HepG2 (cell line): ENCODE data around the gene AIP. TPM values are rescaled to one million over a fixed set of nuclear protein-coding genes. Genes with fewer than 3 reads are reported as not detected.

ENCODE experiments used
- ATAC-seq: fragments of 200-7000 bp; cut with Tn5 transposase; 3 replicates; pipeline ENCODE4 v1.9.1; 2020; ENCODE audit warnings: mild to moderate bottlenecking, moderate library complexity
- BruUV-seq: library from RNA; stranded (reverse); fragments of 400-500 nt; replicated peaks from 2 replicates; lab custom pipeline; 2021; lab: Mats Ljungman, UMichigan
- CTCF ChIA-PET: fragments of 300-600 bp; formaldehyde crosslinking; extraction: SDS; loops from one replicate; lab custom pipeline; 2021; ENCODE audit warnings: low total read pairs, inconsistent platforms, low intra/inter-chr PET ratio; lab: Yijun Ruan, JAX
- POLR2A ChIA-PET: fragments of 350-600 bp; sonication (Branson Sonifier 250); formaldehyde crosslinking; loops from one replicate; lab custom pipeline; 2020; ENCODE audit warnings: antibody characterized with exemption, inconsistent platforms; lab: Yijun Ruan, JAX
- DNase-seq: peaks from one replicate; pipeline ENCODE4 v3.0.0-alpha.2; 2015; ENCODE audit warnings: low spot score
- FAIRE-seq: peaks from 3 replicates; lab custom pipeline; 2011; peaks lifted over from hg19 to GRCh38; lab: Jason Lieb, UNC
- H2AFZ ChIP-seq: one replicate; pipeline ENCODE4 v1.6.1; 2011; ENCODE audit warnings: low read length, inconsistent platforms
- H3K27ac ChIP-seq: fragments of 300-600 bp; 3 replicates; pipeline ENCODE4 v1.8.0; 2011; ENCODE audit warnings: mixed run types, mild to moderate bottlenecking, mixed read lengths, low read length, inconsistent platforms; ENCODE audit not compliant: insufficient read depth; ENCODE audit errors: extremely low read length
- H3K27me3 ChIP-seq, 2 experiments: fragments of 200-600 bp in 1 of 2; 2 replicates in 1 of 2; 3 replicates in 1 of 2; pipeline versions ENCODE4 v1.6.0 to v1.8.0; 2011; ENCODE audit warnings: low read length in 2 of 2, mild to moderate bottlenecking in 2 of 2, moderate library complexity in 2 of 2, inconsistent platforms in 1 of 2; ENCODE audit not compliant: insufficient read depth in 2 of 2, control insufficient read depth in 1 of 2
- H3K36me3 ChIP-seq, 2 experiments: fragments of 200-600 bp in 1 of 2; replicated peaks in 1 of 2; 2 replicates in 1 of 2; 3 replicates in 1 of 2; pipeline versions ENCODE4 v1.5.1 to v1.8.0; 2011; ENCODE audit warnings: low read length in 2 of 2, inconsistent platforms in 1 of 2; ENCODE audit not compliant: insufficient read depth in 2 of 2, control insufficient read depth in 1 of 2
- H3K4me1 ChIP-seq: 2 replicates; pipeline ENCODE4 v1.5.1; 2012; ENCODE audit warnings: low read length, inconsistent platforms; ENCODE audit not compliant: insufficient read depth
- H3K4me2 ChIP-seq: 2 replicates; pipeline ENCODE4 v1.6.0; 2011; ENCODE audit warnings: low read depth, low read length, inconsistent platforms
- H3K4me3 ChIP-seq, 3 experiments: fragments of 200-600 bp in 1 of 3; sonication (generic), shearing (Covaris generic) in 1 of 3; replicated peaks in 1 of 3; 2 replicates each; pipeline ENCODE4 v1.5.1; 2011 to 2016; ENCODE audit warnings: low read length in 3 of 3, inconsistent platforms in 2 of 3, low read depth in 2 of 3, mild to moderate bottlenecking in 2 of 3, control low read depth in 1 of 3, mixed read lengths in 1 of 3; ENCODE audit not compliant: insufficient read depth in 1 of 3
- H3K79me2 ChIP-seq: one replicate; pipeline ENCODE4 v1.6.1; 2011; ENCODE audit warnings: low read length, inconsistent platforms; ENCODE audit not compliant: insufficient read depth
- H3K9ac ChIP-seq: 2 replicates; pipeline ENCODE4 v1.6.0; 2011; ENCODE audit warnings: mild to moderate bottlenecking, low read depth, low read length, inconsistent platforms; ENCODE audit not compliant: insufficient read depth
- H3K9me3 ChIP-seq: 2 replicates; pipeline ENCODE4 v1.5.1; 2012; ENCODE audit warnings: mild to moderate bottlenecking, low read length
- H4K20me1 ChIP-seq: 2 replicates; pipeline ENCODE4 v1.6.0; 2011; ENCODE audit warnings: inconsistent platforms, mild to moderate bottlenecking, low read length, moderate library complexity; ENCODE audit not compliant: insufficient read depth
- EZH2 ChIP-seq: conservative IDR thresholded peaks from 2 replicates; pipeline ENCODE4 v1.6.1; 2012; ENCODE audit warnings: mild to moderate bottlenecking, low read depth, low read length, moderate library complexity
- HNRNPL ChIP-seq: fragments of 200-400 bp; formaldehyde crosslinking; IDR thresholded peaks from 2 replicates; pipeline ENCODE4 v1.6.1; 2017; ENCODE audit warnings: mild to moderate bottlenecking, low read depth, low read length
- KAT2B ChIP-seq: fragments of 150-350 bp; IDR thresholded peaks from 2 replicates; pipeline ENCODE4 v1.6.1; 2014; ENCODE audit warnings: low read depth, low read length, borderline replicate concordance
- KLF9 ChIP-seq: IDR thresholded peaks from 2 replicates; pipeline ENCODE4 v1.6.1; 2016; ENCODE audit warnings: low read depth
- MXI1 ChIP-seq: IDR thresholded peaks from 3 replicates; pipeline ENCODE4 v1.6.1; 2012; ENCODE audit warnings: low read depth, low read length, inconsistent platforms, borderline replicate concordance
- MYPOP ChIP-seq: sonication (generic); formaldehyde crosslinking; IDR thresholded peaks from 2 replicates; pipeline ENCODE4 v1.8.1; 2023; ENCODE audit warnings: mild to moderate bottlenecking, moderate library complexity, missing genetic modification reagents
- RBM22 ChIP-seq: fragments of 200-400 bp; formaldehyde crosslinking; optimal IDR thresholded peaks from 2 replicates; pipeline ENCODE3; 2017; ENCODE audit warnings: mild to moderate bottlenecking, low read length, moderate library complexity
- ZBTB49 ChIP-seq: sonication (generic); formaldehyde crosslinking; IDR thresholded peaks from 2 replicates; pipeline ENCODE4 v1.4.0; 2020; ENCODE audit warnings: missing genetic modification reagents, borderline replicate concordance
- ZNF776 ChIP-seq: sonication (generic); formaldehyde crosslinking; IDR thresholded peaks from 2 replicates; pipeline ENCODE4 v1.4.0; 2020; ENCODE audit warnings: mild to moderate bottlenecking, missing genetic modification reagents
- WGBS: methylation state at CpG from one replicate; pipeline ENCODE4 v1.1.6; 2017; ENCODE audit warnings: low lambda C conversion rate; 5-methylcytosine and 5-hydroxymethylcytosine counted together
- in situ Hi-C: cut with HindIII; loops from 2 replicates; pipeline ENCODE4 v1.10.0; 2017; ENCODE audit warnings: low pct_unique_long_range_greater_than_20kb; ENCODE audit not compliant: extremely low pct_ligation_motif_present
- intact Hi-C: fragments of 100-400 bp; cut with micrococcal nuclease; formaldehyde crosslinking; loops from one replicate; pipeline ENCODE4 v1.10.0; 2022; ENCODE audit not compliant: unreplicated experiment
- polyA plus RNA-seq, 8 experiments: library from polyadenylated mRNA; depleted of rRNA in 3 of 8; stranded (reverse) in 7 of 8; unstranded in 1 of 8; fragments of >200 nt; fragmentation: Illumina TruSeq in 4 of 8; extraction: Trizol in 4 of 8; gene quantifications; 2 replicates each; pipeline versions ENCODE4 v1.2.1 to v1.2.3, GENCODE V29; 2011 to 2016; ENCODE audit warnings: low read depth in 4 of 8, missing spikeins in 1 of 8, mixed read lengths in 1 of 8; ENCODE audit not compliant: insufficient read depth in 1 of 8
- total RNA-seq, 5 experiments: library from RNA; depleted of rRNA; stranded (reverse); fragments of >200 nt; fragmentation: Illumina TruSeq; extraction: Trizol; gene quantifications; 2 replicates each; pipeline ENCODE4 v1.2.3, GENCODE V29; 2016; ENCODE audit warnings: low read depth in 1 of 5

AIP gene
- total and polyA plus RNA-seq, 2 of the 13 experiments (the other 11 are each of a cell fraction or from before 2014, with no cell fraction given): 51.8 to 110 TPM

- Histone ChIP-seq H3K4me3 (no peak overlapping the region), H3K9me3 (no peaks in the 10 kb centered on the region), H3K27ac (no peak overlapping the region), H4K20me1 (no peaks in the 10 kb centered on the region), H3K79me2 (no peaks in the 10 kb centered on the region), H3K27me3 (no peaks in the 10 kb centered on the region), H3K4me2 (no peak overlapping the region), H3K4me1 (no peaks in the 10 kb centered on the region)
- in situ Hi-C loops: no loop called here
- no TSS peak for BruUV-seq
- POLR2A ChIA-PET: no interaction called here
- DNase-seq (no peak), ATAC-seq (no peak), FAIRE-seq (no peak)
- 97% methylated on average over 48 of the region's 59 CpGs for WGBS
- CTCF ChIA-PET: no interaction called here
- no peak for TF ChIP-seq ZNF776
- no peak for TF ChIP-seq HNRNPL
- no peak for TF ChIP-seq RBM22
- TF ChIP-seq ZBTB49: no peak
- no peak for TF ChIP-seq EZH2
- TF ChIP-seq KAT2B: no peak
- TF ChIP-seq MYPOP: no peak
- no peak for TF ChIP-seq KLF9 (CRISPR knock-in tag)
- no peak for TF ChIP-seq MXI1
- TF ChIP-seq, all 625 proteins: peak for 0
- intact Hi-C loops: no loop called here
- Histone ChIP-seq H3K36me3 (peaks cover 3 to 10% of the 10 kb centered on the region in 2 experiments; a peak in 3 of 5 replicates), H3K9ac (no peak overlapping the region), H2AFZ (no peak overlapping the region)
Observed at GRCh38 chr11:67494371-67495233, 11.8 kb downstream of the AIP start.
